Liver (tissue), 9 donors: ENCODE measurements around the gene INTS2. TPM values are rescaled to one million over a fixed set of nuclear protein-coding genes. Genes with fewer than 3 reads are reported as not detected.

Source experiments
- DNase-seq: peaks from one replicate; pipeline ENCODE4 v3.0.0-alpha.2; 2017; ENCODE audit warnings: low spot score
- H3K27ac ChIP-seq, 2 donors: one replicate each; pipeline ENCODE4 v1.7.0; 2013; ENCODE audit warnings: inconsistent platforms in 2 of 2, low read length in 2 of 2, control low read depth in 1 of 2, low read depth in 1 of 2, mild to moderate bottlenecking in 1 of 2
- H3K27me3 ChIP-seq, 4 donors: one replicate each; pipeline versions ENCODE4 v1.6.1 to v1.7.0; 2013; ENCODE audit warnings: low read length in 3 of 4, inconsistent platforms in 1 of 4, mild to moderate bottlenecking in 1 of 4, moderate library complexity in 1 of 4; ENCODE audit not compliant: control insufficient read depth in 4 of 4, insufficient read depth in 4 of 4
- H3K36me3 ChIP-seq, 4 donors: one replicate each; pipeline versions ENCODE4 v1.6.1 to v1.7.0; 2013; ENCODE audit warnings: low read length in 3 of 4, mild to moderate bottlenecking in 3 of 4, low read depth in 1 of 4, moderate library complexity in 1 of 4; ENCODE audit not compliant: control insufficient read depth in 4 of 4, insufficient read depth in 3 of 4
- H3K4me1 ChIP-seq, 4 donors: one replicate each; pipeline versions ENCODE4 v1.6.1 to v1.7.0; 2013; ENCODE audit warnings: low read length in 3 of 4, mild to moderate bottlenecking in 3 of 4, moderate library complexity in 1 of 4; ENCODE audit not compliant: control insufficient read depth in 4 of 4, insufficient read depth in 4 of 4
- H3K4me3 ChIP-seq, 3 donors: one replicate each; pipeline versions ENCODE4 v1.6.1 to v1.7.0; 2013; ENCODE audit warnings: low read length in 3 of 3, control low read depth in 1 of 3, low read depth in 1 of 3, mild to moderate bottlenecking in 1 of 3
- H3K9ac ChIP-seq, 2 donors: one replicate each; pipeline ENCODE4 v1.7.0; 2013; ENCODE audit warnings: low read length in 2 of 2, mild to moderate bottlenecking in 2 of 2, moderate library complexity in 2 of 2, control low read depth in 1 of 2, low read depth in 1 of 2
- H3K9me3 ChIP-seq, 4 donors: one replicate each; pipeline versions ENCODE4 v1.6.1 to v1.7.0; 2013; ENCODE audit warnings: low read length in 3 of 4; ENCODE audit not compliant: control insufficient read depth in 4 of 4
- EGR1 ChIP-seq, 2 donors: IDR thresholded peaks; 2 replicates each; pipeline ENCODE4 v1.6.1; 2016 to 2018; ENCODE audit warnings: antibody characterized with exemption in 2 of 2, low read depth in 2 of 2
- FOXA1 ChIP-seq: IDR thresholded peaks from 2 replicates; pipeline ENCODE4 v1.6.1; 2016; ENCODE audit warnings: antibody characterized with exemption
- FOXA2 ChIP-seq: IDR thresholded peaks from 2 replicates; pipeline ENCODE4 v1.6.1; 2016; ENCODE audit warnings: antibody characterized with exemption
- HNF4A ChIP-seq, 2 donors: conservative IDR thresholded peaks; 2 replicates each; pipeline ENCODE4 v1.6.1; 2016; ENCODE audit warnings: antibody characterized with exemption in 2 of 2, mild to moderate bottlenecking in 2 of 2
- HNF4G ChIP-seq: IDR thresholded peaks from 2 replicates; pipeline ENCODE4 v1.6.1; 2016; ENCODE audit warnings: antibody characterized with exemption
- NR2F2 ChIP-seq: IDR thresholded peaks from 2 replicates; pipeline ENCODE4 v1.6.1; 2016; ENCODE audit warnings: antibody characterized with exemption
- RAD21 ChIP-seq, 2 donors: IDR thresholded peaks; 2 replicates each; pipeline ENCODE4 v1.6.1; 2016; ENCODE audit warnings: antibody characterized with exemption in 2 of 2, mild to moderate bottlenecking in 2 of 2
- RXRA ChIP-seq, 2 donors: IDR thresholded peaks; 2 replicates each; pipeline ENCODE4 v1.6.1; 2017 to 2018; ENCODE audit warnings: antibody characterized with exemption in 2 of 2, mild to moderate bottlenecking in 1 of 2
- SP1 ChIP-seq: IDR thresholded peaks from 2 replicates; pipeline ENCODE4 v1.6.1; 2018; ENCODE audit warnings: antibody characterized with exemption, mild to moderate bottlenecking
- TAF1 ChIP-seq: conservative IDR thresholded peaks from 2 replicates; pipeline ENCODE4 v1.6.1; 2016; ENCODE audit warnings: antibody characterized with exemption, mild to moderate bottlenecking
- WGBS: extraction: QIAGEN DNeasy Blood & Tissue Kit; methylation state at CpG from one replicate; pipeline ENCODE4 v1.1.7; 2013; 5-methylcytosine and 5-hydroxymethylcytosine counted together
- polyA plus RNA-seq, 2 donors: library from polyadenylated mRNA; stranded (reverse) in 1 of 2; unstranded in 1 of 2; fragments of 200-250 nt in 1 of 2; fragments of >200 nt in 1 of 2; fragmentation: Nextera tagmentation in 1 of 2; extraction: Ambion mirVana in 1 of 2; gene quantifications; one replicate each; pipeline versions ENCODE4 v1.2.1 to v1.2.3, GENCODE V29; 2013 to 2015
- total RNA-seq, 2 donors: library from RNA; depleted of rRNA; stranded (reverse); fragments of >200 nt; gene quantifications; one replicate each; pipeline ENCODE4 v1.2.3, GENCODE V29; 2014
- TF ChIP-seq, protein P1 (sequence below): IDR thresholded peaks from 2 replicates; pipeline ENCODE4 v1.6.1; 2016; ENCODE audit warnings: antibody characterized with exemption, mild to moderate bottlenecking
- TF ChIP-seq, protein P2 (sequence below): IDR thresholded peaks from 2 replicates; pipeline ENCODE4 v1.6.1; 2016; ENCODE audit warnings: antibody characterized with exemption
- TF ChIP-seq, protein P3 (sequence below): fragments of 150-350 bp; IDR thresholded peaks from 2 replicates; pipeline ENCODE4 v1.5.1; 2017; ENCODE audit warnings: improper control_type of control experiment, low read depth, low read length; ENCODE audit not compliant: missing input control
- donor health status: healthy.
- donor health status: healthy.
- donor health status: healthy.
- donor health status: healthy.
- donor health status: healthy.

The INTS2 gene
- total and polyA plus RNA-seq, 4 donors: 1.1 to 9.9 (median 5.7) TPM

DNA sequence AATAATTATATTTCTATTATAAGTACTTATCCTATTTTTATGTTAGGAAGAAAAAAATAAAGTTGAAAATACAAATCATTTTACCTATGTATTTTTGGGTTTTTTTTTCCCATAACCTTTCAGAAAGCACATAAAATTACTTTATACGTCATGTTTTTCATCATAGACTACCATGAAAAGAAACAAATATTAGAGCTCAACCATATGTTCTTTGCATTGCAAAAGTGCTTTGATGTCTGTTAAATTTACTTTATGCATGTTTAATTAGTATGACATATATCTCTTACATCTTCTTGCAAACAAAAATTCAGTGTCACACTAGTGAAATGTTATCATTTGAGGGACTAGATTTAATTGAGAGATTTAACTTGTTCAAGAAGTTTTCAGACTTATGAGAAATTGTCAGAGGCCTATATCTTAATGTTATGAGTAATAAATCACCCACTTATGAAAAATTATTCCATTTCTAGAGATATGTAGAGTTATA lies 88.4 kb downstream of the INTS2 start:
- no peaks in the 10 kb centered on the region for H3K36me3 ChIP-seq
- WGBS: 97% methylated on average over 1 of the region's 1 CpG
- no peaks in the 10 kb centered on the region for H3K27me3 ChIP-seq
- no peak overlapping the region for H3K27ac ChIP-seq
- H3K4me1 ChIP-seq: no peaks in the 10 kb centered on the region
- H3K9me3 ChIP-seq: no peaks in the 10 kb centered on the region
- H3K9ac ChIP-seq: no peak overlapping the region
- TF ChIP-seq FOXA1 (no peak), EGR1 (IDR thresholded peaks at IDR 0.05; ENCODE audit: low read depth in 2 of 2) (no peak), SP1 (no peak), HNF4A (conservative IDR thresholded peaks at IDR 0.05) (no peak), NR2F2 (no peak), RAD21 (IDR thresholded peaks at IDR 0.05) (no peak), RXRA (IDR thresholded peaks at IDR 0.05) (no peak), TAF1 (no peak), HNF4G (no peak), FOXA2 (no peak)
- TF ChIP-seq, protein P1, sequence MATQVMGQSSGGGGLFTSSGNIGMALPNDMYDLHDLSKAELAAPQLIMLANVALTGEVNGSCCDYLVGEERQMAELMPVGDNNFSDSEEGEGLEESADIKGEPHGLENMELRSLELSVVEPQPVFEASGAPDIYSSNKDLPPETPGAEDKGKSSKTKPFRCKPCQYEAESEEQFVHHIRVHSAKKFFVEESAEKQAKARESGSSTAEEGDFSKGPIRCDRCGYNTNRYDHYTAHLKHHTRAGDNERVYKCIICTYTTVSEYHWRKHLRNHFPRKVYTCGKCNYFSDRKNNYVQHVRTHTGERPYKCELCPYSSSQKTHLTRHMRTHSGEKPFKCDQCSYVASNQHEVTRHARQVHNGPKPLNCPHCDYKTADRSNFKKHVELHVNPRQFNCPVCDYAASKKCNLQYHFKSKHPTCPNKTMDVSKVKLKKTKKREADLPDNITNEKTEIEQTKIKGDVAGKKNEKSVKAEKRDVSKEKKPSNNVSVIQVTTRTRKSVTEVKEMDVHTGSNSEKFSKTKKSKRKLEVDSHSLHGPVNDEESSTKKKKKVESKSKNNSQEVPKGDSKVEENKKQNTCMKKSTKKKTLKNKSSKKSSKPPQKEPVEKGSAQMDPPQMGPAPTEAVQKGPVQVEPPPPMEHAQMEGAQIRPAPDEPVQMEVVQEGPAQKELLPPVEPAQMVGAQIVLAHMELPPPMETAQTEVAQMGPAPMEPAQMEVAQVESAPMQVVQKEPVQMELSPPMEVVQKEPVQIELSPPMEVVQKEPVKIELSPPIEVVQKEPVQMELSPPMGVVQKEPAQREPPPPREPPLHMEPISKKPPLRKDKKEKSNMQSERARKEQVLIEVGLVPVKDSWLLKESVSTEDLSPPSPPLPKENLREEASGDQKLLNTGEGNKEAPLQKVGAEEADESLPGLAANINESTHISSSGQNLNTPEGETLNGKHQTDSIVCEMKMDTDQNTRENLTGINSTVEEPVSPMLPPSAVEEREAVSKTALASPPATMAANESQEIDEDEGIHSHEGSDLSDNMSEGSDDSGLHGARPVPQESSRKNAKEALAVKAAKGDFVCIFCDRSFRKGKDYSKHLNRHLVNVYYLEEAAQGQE: no peak
- TF ChIP-seq, protein P2, sequence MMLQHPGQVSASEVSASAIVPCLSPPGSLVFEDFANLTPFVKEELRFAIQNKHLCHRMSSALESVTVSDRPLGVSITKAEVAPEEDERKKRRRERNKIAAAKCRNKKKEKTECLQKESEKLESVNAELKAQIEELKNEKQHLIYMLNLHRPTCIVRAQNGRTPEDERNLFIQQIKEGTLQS: no peak
- TF ChIP-seq, protein P3, sequence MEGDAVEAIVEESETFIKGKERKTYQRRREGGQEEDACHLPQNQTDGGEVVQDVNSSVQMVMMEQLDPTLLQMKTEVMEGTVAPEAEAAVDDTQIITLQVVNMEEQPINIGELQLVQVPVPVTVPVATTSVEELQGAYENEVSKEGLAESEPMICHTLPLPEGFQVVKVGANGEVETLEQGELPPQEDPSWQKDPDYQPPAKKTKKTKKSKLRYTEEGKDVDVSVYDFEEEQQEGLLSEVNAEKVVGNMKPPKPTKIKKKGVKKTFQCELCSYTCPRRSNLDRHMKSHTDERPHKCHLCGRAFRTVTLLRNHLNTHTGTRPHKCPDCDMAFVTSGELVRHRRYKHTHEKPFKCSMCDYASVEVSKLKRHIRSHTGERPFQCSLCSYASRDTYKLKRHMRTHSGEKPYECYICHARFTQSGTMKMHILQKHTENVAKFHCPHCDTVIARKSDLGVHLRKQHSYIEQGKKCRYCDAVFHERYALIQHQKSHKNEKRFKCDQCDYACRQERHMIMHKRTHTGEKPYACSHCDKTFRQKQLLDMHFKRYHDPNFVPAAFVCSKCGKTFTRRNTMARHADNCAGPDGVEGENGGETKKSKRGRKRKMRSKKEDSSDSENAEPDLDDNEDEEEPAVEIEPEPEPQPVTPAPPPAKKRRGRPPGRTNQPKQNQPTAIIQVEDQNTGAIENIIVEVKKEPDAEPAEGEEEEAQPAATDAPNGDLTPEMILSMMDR: no peak
- H3K4me3 ChIP-seq: no peak overlapping the region
- DNase-seq: no peak

DNA sequence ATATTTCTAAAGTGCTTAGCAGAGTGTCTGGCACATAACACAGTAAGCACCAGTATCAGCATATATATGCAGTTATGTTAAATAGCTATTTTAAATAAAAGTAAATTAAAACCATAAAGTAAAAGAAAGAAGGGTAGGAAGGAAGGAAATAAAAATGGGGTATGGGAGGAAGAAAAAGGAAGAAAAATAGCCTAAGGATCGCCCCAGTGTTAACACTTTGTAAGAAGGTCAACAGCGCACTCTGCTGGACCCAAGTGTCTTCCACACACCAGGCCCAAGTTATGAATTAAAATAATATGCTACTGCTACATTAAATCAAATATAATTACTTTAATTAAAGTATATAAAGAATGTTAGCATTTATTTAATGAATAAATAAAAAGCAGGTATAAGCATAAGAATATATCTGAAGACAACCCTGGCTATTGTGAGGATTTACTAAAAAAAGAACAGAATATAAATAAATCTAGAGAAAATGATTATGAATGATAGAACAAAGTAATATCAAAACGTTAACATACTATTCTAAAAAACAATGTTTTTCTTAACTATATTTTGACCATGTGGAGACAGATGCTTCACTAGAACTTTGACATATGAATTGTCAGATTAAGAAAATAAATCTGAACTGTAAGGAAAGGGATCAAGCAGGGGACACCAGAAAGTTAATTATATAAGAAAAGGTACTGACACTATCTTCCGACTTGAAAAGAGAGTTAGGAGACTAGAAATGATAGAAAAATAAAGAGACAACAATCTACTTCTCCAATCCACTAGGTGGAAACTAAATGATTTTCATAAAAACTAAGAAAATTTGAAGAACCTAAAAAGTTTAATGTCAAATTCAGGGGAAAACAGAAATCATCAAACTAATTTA lies 90.4 kb downstream of the INTS2 start:
- Histone ChIP-seq H3K4me1 (no peaks in the 10 kb centered on the region), H3K36me3 (no peaks in the 10 kb centered on the region), H3K4me3 (no peak overlapping the region), H3K27ac (no peak overlapping the region), H3K27me3 (no peaks in the 10 kb centered on the region), H3K9me3 (no peaks in the 10 kb centered on the region), H3K9ac (no peak overlapping the region)
- peak; percentile 59 for DNase-seq
- TF ChIP-seq HNF4A (conservative IDR thresholded peaks at IDR 0.05) (no peak), RAD21 (IDR thresholded peaks at IDR 0.05) (peak; percentile 82 to 90)
- TF ChIP-seq, protein P3: peak; percentile 71
- WGBS: 60% methylated on average over 4 of the region's 4 CpGs
